NCI-H2107 treated with DMSO at 0.1 percent for 48 hours (cell line): ENCODE results near the gene PRKG1.
"Not testable (repeated sequence)": the region's sequence is repeated elsewhere in the genome, so short reads cannot be mapped to it uniquely, and the experiment has no call there.

Source experiments
- DNase-seq: peaks from one replicate; lab custom pipeline; 2025; ENCODE audit not compliant: unreplicated experiment; lab: John Stamatoyannopoulos, UW

The PRKG1 gene

GRCh38 chr10:51367694-51368093 is 293.4 kb downstream of the PRKG1 start:
- DNase-seq = no peak

- no peak for DNase-seq
Measured at GRCh38 chr10:51368943-51369342, 294.7 kb downstream of the PRKG1 start.

- DNase-seq = no peak
Measured at GRCh38 chr10:51369903-51370302, 295.6 kb downstream of the PRKG1 start.

- DNase-seq = no peak
Measured at GRCh38 chr10:51371743-51372142, 297.5 kb downstream of the PRKG1 start.

- no peak for DNase-seq
Measured at GRCh38 chr10:51375790-51376189, 301.5 kb downstream of the PRKG1 start.

- no peak for DNase-seq
Measured at GRCh38 chr10:51377070-51377931, 303.0 kb downstream of the PRKG1 start.

GRCh38 chr10:51377932-51378599 is 303.8 kb downstream of the PRKG1 start:
- no peak for DNase-seq

- DNase-seq = no peak
Measured at GRCh38 chr10:51382181-51382580, 307.9 kb downstream of the PRKG1 start.

- DNase-seq = no peak
Measured at GRCh38 chr10:51384971-51385370, 310.7 kb downstream of the PRKG1 start.

- DNase-seq = no peak
Measured at GRCh38 chr10:51386248-51386885, 312.1 kb downstream of the PRKG1 start.

GRCh38 chr10:51389415-51390321 is 315.4 kb downstream of the PRKG1 start:
- DNase-seq = peak; percentile 0

GRCh38 chr10:51393006-51393405 is 318.7 kb downstream of the PRKG1 start:
- DNase-seq = not testable (repeated sequence)

- no peak for DNase-seq
Measured at GRCh38 chr10:51394039-51394438, 319.8 kb downstream of the PRKG1 start.

- no peak for DNase-seq
Measured at GRCh38 chr10:51397244-51397643, 323.0 kb downstream of the PRKG1 start.

- no peak for DNase-seq
Measured at GRCh38 chr10:51397695-51398094, 323.4 kb downstream of the PRKG1 start.

GRCh38 chr10:51399840-51400239 is 325.6 kb downstream of the PRKG1 start:
- DNase-seq = no peak

- DNase-seq = no peak
Measured at GRCh38 chr10:51400392-51401096, 326.3 kb downstream of the PRKG1 start.

GRCh38 chr10:51403521-51403920 is 329.2 kb downstream of the PRKG1 start:
- DNase-seq = no peak

- no peak for DNase-seq
Measured at GRCh38 chr10:51405580-51406351, 331.5 kb downstream of the PRKG1 start.
